ENCODE data around the gene FAM131C. TPM values are rescaled to one million over a fixed set of nuclear protein-coding genes. Genes with fewer than 3 reads are reported as not detected.

FAM131C gene
- total RNA-seq, 1 experiment from 2014 or later: 3.4 TPM

DNA sequence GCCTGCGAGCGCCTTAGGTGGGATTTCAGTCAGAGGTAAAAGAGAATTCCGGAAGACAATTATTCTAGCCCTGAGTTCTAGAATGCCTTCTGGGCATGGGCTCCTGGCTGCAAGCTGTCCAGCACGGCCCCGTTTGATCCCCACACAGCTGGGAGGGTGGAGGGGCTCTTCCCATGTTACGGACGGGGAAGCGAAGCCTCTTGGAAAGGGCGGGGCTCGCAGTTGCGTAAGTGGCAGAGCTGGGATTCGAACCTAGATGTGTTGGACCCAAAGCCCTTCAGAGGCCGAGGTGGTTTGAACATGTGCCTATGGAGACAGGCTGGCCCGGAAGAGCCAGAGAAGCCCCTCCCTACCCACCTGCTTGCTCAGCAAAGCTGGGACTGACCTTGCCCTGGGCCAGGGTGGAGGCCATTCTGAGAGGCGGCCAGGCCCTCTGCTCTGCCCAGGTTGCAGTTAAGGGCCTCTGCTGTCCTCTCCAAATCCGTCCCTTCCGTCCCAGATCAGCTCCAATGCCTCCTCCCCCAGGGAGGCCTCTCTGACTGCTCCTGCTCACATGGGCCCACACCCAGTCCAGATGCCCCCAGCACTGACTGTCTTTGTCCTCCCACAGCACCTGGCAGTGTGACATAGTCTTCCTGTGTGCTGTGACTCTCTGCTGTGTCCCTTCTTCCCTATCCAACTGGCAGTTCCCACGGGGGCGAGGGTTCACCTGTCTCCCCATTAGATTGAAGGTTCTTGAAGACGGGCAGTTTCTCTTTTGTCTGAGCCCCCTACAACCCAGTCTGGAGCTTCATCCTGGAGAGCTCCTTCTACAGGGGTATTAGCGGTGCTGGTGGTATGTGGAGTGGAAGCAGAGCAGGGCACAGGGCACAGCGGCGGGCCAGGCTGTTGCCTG, 54.5 kb downstream of the FAM131C start:
- CTCF ChIA-PET: interaction anchor here (0.6 kb wide), 1 partner anchor 155 kb away, joined by 9 read pairs; no protein-coding TSS in a partner anchor
- POLR2A ChIA-PET: no interaction called here
- DNase-seq (ENCODE audit: low read depth, low spot score): no peak
- no peak for ATAC-seq
- H3K4me1 ChIP-seq (ENCODE audit: control insufficient read depth, insufficient read depth, low read length): peaks cover 30% of the 10 kb centered on the region
- no peak for TF ChIP-seq POLR2AphosphoS5 (IDR thresholded peaks at IDR 0.05; ENCODE audit: low read depth, low read length)
- TF ChIP-seq SIN3A (IDR thresholded peaks at IDR 0.05; ENCODE audit: borderline replicate concordance, insufficient read depth, low read depth, low read length): no peak
- TF ChIP-seq, protein P1, sequence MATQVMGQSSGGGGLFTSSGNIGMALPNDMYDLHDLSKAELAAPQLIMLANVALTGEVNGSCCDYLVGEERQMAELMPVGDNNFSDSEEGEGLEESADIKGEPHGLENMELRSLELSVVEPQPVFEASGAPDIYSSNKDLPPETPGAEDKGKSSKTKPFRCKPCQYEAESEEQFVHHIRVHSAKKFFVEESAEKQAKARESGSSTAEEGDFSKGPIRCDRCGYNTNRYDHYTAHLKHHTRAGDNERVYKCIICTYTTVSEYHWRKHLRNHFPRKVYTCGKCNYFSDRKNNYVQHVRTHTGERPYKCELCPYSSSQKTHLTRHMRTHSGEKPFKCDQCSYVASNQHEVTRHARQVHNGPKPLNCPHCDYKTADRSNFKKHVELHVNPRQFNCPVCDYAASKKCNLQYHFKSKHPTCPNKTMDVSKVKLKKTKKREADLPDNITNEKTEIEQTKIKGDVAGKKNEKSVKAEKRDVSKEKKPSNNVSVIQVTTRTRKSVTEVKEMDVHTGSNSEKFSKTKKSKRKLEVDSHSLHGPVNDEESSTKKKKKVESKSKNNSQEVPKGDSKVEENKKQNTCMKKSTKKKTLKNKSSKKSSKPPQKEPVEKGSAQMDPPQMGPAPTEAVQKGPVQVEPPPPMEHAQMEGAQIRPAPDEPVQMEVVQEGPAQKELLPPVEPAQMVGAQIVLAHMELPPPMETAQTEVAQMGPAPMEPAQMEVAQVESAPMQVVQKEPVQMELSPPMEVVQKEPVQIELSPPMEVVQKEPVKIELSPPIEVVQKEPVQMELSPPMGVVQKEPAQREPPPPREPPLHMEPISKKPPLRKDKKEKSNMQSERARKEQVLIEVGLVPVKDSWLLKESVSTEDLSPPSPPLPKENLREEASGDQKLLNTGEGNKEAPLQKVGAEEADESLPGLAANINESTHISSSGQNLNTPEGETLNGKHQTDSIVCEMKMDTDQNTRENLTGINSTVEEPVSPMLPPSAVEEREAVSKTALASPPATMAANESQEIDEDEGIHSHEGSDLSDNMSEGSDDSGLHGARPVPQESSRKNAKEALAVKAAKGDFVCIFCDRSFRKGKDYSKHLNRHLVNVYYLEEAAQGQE (IDR thresholded peaks at IDR 0.05; ENCODE audit: insufficient read depth in 1 of 2, low read depth in 2 of 2, low read length in 1 of 2): no peak
- TF ChIP-seq, protein P2, sequence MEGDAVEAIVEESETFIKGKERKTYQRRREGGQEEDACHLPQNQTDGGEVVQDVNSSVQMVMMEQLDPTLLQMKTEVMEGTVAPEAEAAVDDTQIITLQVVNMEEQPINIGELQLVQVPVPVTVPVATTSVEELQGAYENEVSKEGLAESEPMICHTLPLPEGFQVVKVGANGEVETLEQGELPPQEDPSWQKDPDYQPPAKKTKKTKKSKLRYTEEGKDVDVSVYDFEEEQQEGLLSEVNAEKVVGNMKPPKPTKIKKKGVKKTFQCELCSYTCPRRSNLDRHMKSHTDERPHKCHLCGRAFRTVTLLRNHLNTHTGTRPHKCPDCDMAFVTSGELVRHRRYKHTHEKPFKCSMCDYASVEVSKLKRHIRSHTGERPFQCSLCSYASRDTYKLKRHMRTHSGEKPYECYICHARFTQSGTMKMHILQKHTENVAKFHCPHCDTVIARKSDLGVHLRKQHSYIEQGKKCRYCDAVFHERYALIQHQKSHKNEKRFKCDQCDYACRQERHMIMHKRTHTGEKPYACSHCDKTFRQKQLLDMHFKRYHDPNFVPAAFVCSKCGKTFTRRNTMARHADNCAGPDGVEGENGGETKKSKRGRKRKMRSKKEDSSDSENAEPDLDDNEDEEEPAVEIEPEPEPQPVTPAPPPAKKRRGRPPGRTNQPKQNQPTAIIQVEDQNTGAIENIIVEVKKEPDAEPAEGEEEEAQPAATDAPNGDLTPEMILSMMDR (IDR thresholded peaks at IDR 0.05): no peak
- no peak for TF ChIP-seq TCF7L2 (IDR thresholded peaks at IDR 0.05; ENCODE audit: low read depth, low read length)
- intact Hi-C loops (cut with micrococcal nuclease; ENCODE audit: unreplicated experiment) (no loop called here), in situ Hi-C loops (cut with HindIII; ENCODE audit: low pct_unique_long_range_greater_than_20kb, low sequenced_read_pairs) (no loop called here)
- no peaks in the 10 kb centered on the region for H3K36me3 ChIP-seq (ENCODE audit: control insufficient read depth, insufficient read depth, low read length)
- no peaks in the 10 kb centered on the region for H3K9me3 ChIP-seq (ENCODE audit: control insufficient read depth, insufficient read depth, low read depth, low read length)
- BruUV-seq (replicated peaks): no TSS peak
- H3K4me3 ChIP-seq (ENCODE audit: low read depth in 2 of 2, low read length in 2 of 2): no peak overlapping the region
- no peaks in the 10 kb centered on the region for H3K27me3 ChIP-seq (ENCODE audit: control insufficient read depth, insufficient read depth, low read length)
- H3K27ac ChIP-seq (ENCODE audit: low read length): peak overlapping the region; percentile 7; the same call in 1 of the 2 replicates

DNA sequence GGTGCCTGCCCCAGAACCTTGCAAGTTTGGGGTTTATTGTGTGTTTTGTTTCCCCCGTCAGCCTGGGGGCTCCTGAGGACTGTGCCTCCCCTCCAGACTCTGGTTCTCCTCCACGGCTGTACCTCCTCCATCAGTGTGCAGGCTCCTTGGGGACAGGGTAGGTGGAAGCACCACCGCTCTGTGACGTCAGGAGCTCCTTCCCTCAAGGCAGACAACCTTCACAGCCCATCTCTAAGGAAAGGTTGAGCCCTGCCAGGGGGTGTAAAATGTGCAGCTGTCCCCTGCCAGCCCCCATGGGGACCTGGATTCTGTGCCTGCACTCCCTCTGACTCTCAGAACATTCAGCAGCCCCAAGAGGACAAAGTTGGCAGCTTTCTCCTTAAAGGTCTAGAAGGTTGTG, 55.1 kb downstream of the FAM131C start:
- Histone ChIP-seq H3K4me1 (ENCODE audit: control insufficient read depth, insufficient read depth, low read length) (peaks cover 37% of the 10 kb centered on the region), H3K9me3 (ENCODE audit: control insufficient read depth, insufficient read depth, low read depth, low read length) (no peaks in the 10 kb centered on the region), H3K4me3 (ENCODE audit: low read depth in 2 of 2, low read length in 2 of 2) (no peak overlapping the region), H3K36me3 (ENCODE audit: control insufficient read depth, insufficient read depth, low read length) (no peaks in the 10 kb centered on the region), H3K27ac (ENCODE audit: low read length) (no peak overlapping the region), H3K27me3 (ENCODE audit: control insufficient read depth, insufficient read depth, low read length) (no peaks in the 10 kb centered on the region)
- POLR2A ChIA-PET: no interaction called here
- CTCF ChIA-PET: no interaction called here
- intact Hi-C loops (cut with micrococcal nuclease; ENCODE audit: unreplicated experiment): no loop called here
- in situ Hi-C loops (cut with HindIII; ENCODE audit: low pct_unique_long_range_greater_than_20kb, low sequenced_read_pairs): no loop called here
- no TSS peak for BruUV-seq (replicated peaks)
- ATAC-seq: no peak
- TF ChIP-seq, protein P2 (IDR thresholded peaks at IDR 0.05): no peak
- TF ChIP-seq, protein P1 (IDR thresholded peaks at IDR 0.05; ENCODE audit: insufficient read depth in 1 of 2, low read depth in 2 of 2, low read length in 1 of 2): no peak
- TF ChIP-seq TCF7L2 (IDR thresholded peaks at IDR 0.05; ENCODE audit: low read depth, low read length): no peak
- no peak for TF ChIP-seq SIN3A (IDR thresholded peaks at IDR 0.05; ENCODE audit: borderline replicate concordance, insufficient read depth, low read depth, low read length)
- TF ChIP-seq POLR2AphosphoS5 (IDR thresholded peaks at IDR 0.05; ENCODE audit: low read depth, low read length): no peak
- DNase-seq (ENCODE audit: low read depth, low spot score): no peak

Measured in Panc1 (cell line).